Muscle of arm (tissue), 14 donors: ENCODE results near the gene F8A2. TPM values are rescaled to one million over a fixed set of nuclear protein-coding genes. Genes with fewer than 3 reads are reported as not detected.
A peak's percentile ranks its signal among the peaks of the same experiment; 100 is the strongest.
"Not testable (repeated sequence)": the region's sequence is repeated elsewhere in the genome, so short reads cannot be mapped to it uniquely, and the experiment has no call there.

Source experiments
- DNase-seq: peaks from one replicate; pipeline ENCODE4 v3.0.0-alpha.2; 2013
- long read RNA-seq, 11 donors: transcript quantifications; one replicate each; lab custom pipeline, GENCODE V29; 2026
- polyA plus RNA-seq, 12 donors: library from polyadenylated mRNA; unstranded; fragments of 120-200 nt; gene quantifications; one replicate each; pipeline ENCODE4 v1.2.1, GENCODE V29; 2013; ENCODE audit not compliant: insufficient read length in 12 of 12

F8A2 gene
- not detected for polyA plus RNA-seq
- long read RNA-seq, donor 1, transcript F8A2-201 (1 exons, 1,116 nt) = major isoform, 8 of 8 reads
- long read RNA-seq, donor 1, partial matches to known transcripts = 0 of 8 reads
- long read RNA-seq, donor 1, other reads (novel, unspliced or antisense) = 0 of 8 reads
- long read RNA-seq, donor 2, partial matches to known transcripts = 0 of 2 reads
- long read RNA-seq, donor 2, other reads (novel, unspliced or antisense) = 0 of 2 reads
- long read RNA-seq, donor 3, partial matches to known transcripts = 0 of 3 reads
- long read RNA-seq, donor 3, other reads (novel, unspliced or antisense) = 0 of 3 reads
- long read RNA-seq, donor 4, partial matches to known transcripts = 0 of 3 reads
- long read RNA-seq, donor 4, other reads (novel, unspliced or antisense) = 0 of 3 reads
- long read RNA-seq, donor 5, transcript F8A2-201 (1 exons, 1,116 nt) = major isoform, 5 of 5 reads
- long read RNA-seq, donor 5, partial matches to known transcripts = 0 of 5 reads
- long read RNA-seq, donor 5, other reads (novel, unspliced or antisense) = 0 of 5 reads
- long read RNA-seq, donor 6 = 0 reads
- long read RNA-seq, donor 7, partial matches to known transcripts = 0 of 1 reads
- long read RNA-seq, donor 7, other reads (novel, unspliced or antisense) = 0 of 1 reads
- long read RNA-seq, donor 8, partial matches to known transcripts = 0 of 1 reads
- long read RNA-seq, donor 8, other reads (novel, unspliced or antisense) = 0 of 1 reads
- long read RNA-seq, donor 9, partial matches to known transcripts = 0 of 1 reads
- long read RNA-seq, donor 9, other reads (novel, unspliced or antisense) = 0 of 1 reads
- long read RNA-seq, donor 10, partial matches to known transcripts = 0 of 3 reads
- long read RNA-seq, donor 10, other reads (novel, unspliced or antisense) = 0 of 3 reads
- long read RNA-seq, donor 11, partial matches to known transcripts = 0 of 1 reads
- long read RNA-seq, donor 11, other reads (novel, unspliced or antisense) = 0 of 1 reads

DNA sequence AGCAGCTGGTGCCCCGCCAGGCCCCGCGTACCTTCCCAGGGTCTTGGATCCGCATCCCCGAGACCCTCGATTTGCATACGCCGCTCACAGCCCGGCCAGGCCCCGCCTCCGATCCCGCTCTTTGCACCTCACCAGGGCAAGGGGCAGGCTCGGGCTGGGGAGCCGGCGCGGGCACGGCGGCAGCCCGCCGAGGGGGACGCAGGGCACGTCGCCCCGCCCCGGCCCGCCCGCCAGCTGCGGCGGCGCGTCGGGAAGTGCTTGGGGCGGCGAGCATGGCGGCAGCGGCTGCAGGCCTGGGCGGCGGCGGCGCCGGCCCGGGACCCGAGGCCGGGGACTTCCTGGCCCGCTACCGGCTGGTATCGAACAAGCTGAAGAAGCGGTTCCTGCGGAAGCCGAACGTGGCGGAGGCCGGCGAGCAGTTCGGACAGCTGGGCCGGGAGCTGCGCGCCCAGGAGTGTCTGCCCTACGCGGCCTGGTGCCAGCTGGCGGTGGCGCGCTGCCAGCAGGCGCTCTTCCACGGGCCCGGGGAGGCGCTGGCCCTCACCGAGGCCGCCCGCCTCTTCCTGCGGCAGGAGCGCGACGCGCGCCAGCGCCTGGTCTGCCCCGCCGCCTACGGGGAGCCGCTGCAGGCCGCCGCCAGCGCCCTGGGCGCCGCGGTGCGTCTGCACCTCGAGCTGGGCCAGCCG, at the start of gene F8A2:
Gene F8A2 (plus strand): TSS at position 253 of the 686 bp plus-strand sequence. CDS start 20 bp downstream, at position 273.
- DNase-seq = not testable (repeated sequence)

DNA sequence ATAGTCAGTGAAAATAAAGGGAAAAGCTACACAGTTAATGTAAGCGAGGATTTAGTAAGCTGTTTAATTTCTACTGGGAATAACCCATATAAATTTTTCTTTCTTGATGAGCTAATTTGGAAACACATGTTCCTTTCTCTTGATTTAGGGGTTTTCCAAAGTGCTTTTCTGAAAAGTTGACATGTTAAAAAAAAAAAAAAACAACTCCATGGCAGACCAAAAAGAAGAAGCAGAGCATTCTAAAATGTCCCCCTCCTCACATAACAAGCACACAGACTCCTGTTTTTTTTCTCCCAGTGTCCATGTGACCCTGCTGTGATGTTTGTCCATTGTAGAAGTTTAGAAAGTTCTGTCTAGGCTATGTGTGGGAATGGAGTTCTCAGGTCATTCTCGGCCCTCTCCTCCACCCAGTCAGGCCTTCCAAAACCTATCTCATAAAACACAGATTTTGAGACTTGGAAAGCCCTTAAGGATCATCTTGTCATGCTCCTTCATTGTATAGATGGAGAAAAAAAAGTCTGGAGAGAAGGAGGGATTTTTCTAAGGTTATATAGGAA, 48.3 kb upstream of the F8A2 start:
- no peak for DNase-seq

DNA sequence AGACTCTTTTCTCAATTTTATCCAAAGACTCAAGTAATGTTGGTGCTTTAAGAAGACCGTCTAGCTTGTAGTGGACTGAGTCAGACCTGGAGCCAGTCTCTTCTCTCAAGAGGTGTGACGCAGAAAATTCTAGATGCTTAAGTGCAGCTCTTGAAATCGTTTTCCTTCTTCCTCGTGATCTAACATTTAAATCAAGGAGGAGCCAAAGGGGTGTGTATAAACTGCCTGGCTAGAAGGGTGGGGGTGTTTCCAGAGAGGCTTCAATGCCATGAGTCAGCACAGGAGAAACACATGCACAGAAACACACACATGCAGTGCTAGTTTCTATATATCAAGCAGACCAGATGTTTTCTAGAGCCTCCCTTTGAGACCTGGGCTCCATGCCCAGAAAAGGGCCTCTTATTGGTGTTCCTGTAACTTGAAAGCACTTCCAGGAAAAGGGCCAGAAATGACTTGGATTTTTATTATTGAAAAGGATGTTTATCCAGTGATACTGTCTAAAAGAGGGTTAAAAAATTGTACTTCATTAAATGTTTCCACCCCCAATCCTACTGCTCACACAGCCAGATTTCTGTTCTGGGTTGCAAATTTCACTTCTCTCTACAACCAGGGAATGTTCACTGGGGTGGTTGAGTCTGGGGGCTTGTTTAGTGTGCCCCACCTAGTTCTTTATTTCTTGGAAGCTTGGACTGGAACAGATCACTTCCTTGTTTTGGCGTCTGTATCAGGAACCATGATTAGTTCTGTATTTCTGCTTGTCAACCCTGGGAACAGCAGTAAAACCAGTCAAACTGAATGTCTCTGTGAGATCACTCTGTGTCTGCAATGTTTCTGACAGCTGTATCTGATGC, 47.2 kb upstream of the F8A2 start, which contains the start of gene CLIC2:
Gene CLIC2 (minus strand): TSS at position 129 of the 851 bp plus-strand sequence. CDS start 187 bp downstream, outside the sequence.
- peak; percentile 71 for DNase-seq

- DNase-seq = not testable (repeated sequence)
These were observed 46.6 kb upstream of the F8A2 start for GRCh38 chrX:155335337-155335712.

DNA sequence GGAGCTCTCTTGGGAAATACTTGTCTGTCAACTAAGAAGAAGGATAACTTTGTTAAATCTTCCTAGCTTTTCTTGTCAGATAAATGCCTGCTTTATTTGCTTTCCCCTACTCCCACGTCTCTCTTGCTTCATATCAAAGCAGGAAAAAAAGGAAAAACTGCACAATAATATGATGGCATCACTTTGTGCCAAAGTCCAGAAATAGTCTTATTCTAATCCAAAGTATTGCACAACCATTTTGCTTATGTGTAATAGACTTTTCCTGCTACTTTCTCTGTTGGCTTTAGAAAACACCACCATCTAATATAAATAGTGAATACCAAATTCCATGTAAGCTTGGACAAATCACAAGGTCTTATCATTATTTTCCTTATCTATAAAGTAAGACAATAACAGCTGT, 36.2 kb upstream of the F8A2 start:
- DNase-seq = not testable (repeated sequence)

DNA sequence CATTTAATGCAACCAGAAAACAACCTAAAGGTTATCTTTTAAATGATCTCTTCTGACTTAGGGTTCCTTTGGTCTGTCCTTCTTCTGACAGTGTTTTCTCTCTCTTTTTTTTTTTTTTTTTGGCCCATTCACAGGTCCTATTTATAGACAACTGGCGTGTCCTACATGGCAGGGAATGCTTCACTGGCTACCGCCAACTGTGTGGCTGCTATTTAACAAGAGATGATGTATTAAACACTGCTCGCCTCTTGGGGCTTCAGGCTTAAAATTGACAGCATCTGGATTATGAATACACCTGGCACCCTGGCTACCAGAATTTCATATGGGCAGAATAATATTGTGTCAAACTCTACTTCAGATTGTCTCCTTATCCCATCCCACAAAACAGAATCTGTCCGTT, 32.4 kb upstream of the F8A2 start:
- DNase-seq = not testable (repeated sequence)

GRCh38 chrX:155363712-155364111, 18.2 kb upstream of the F8A2 start:
- DNase-seq = not testable (repeated sequence)

DNA sequence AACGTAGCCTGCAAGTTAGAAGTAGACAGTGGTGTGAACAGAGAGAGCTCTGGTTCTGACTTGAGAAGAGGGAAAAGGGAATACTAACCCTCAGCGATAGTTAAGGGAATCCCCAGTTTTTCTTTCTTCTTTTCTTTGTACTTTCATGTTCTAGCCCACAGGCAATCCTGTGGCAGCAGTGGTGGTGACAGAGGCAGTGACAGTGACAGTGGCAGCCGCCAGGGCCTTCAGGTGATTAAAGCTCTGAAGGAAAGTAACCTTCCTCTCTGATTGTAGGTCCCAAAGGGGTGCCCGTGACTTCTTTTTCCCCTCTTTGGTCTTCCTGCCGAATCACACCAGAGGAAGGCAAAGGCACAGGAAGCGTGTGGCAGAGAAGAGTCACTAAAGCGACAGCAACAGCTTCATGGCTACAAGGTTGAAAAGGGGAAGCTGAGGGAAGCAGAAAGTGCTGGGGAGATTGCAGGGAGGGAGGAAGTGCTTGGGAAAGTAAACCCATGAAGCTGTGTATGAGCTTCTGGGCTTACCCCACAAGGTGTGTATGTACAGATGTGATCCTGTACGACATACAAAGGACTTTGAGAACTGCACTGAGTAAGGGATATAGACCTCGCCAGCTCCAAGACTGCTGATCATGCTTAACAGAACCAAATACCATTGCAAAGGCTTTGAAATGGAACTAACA, 8.0 kb upstream of the F8A2 start:
- not testable (repeated sequence) for DNase-seq

- not testable (repeated sequence) for DNase-seq
These were observed 2.1 kb upstream of the F8A2 start for GRCh38 chrX:155379802-155380201.

DNA sequence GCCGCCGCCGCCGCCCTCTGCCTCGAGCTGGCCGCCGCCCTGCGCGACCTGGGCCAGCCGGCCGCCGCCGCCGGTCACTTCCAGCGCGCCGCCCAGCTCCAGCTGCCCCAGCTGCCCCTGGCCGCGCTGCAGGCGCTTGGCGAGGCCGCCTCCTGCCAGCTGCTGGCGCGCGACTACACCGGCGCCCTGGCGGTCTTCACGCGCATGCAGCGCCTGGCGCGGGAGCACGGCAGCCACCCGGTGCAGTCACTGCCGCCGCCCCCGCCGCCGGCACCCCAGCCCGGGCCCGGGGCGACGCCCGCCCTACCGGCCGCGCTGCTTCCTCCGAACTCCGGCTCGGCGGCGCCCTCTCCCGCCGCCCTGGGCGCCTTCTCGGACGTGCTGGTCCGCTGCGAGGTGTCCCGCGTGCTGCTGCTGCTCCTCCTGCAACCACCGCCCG, 653 bp downstream of the F8A2 start:
- not testable (repeated sequence) for DNase-seq

GRCh38 chrX:155389634-155390033, 7.7 kb downstream of the F8A2 start:
- no peak for DNase-seq

- not testable (repeated sequence) for DNase-seq
These were observed 12.9 kb downstream of the F8A2 start for GRCh38 chrX:155394747-155395276.

GRCh38 chrX:155406429-155406828, 24.5 kb downstream of the F8A2 start:
- no peak for DNase-seq

- no peak for DNase-seq
These were observed 35.9 kb downstream of the F8A2 start for GRCh38 chrX:155417769-155418168.

Other genes starting within 250 kb of the F8A2 start
- 10 to 100 TPM in 11 of 12 donors, not detected in 1; 37.9 to 79.7 (median 73.4) TPM for gene VBP1, start 165.6 kb upstream of the F8A2 start, polyA plus RNA-seq
- under 1 TPM in 10 of 12 donors, not detected in 2; 0.39 to 0.72 (median 0.49) TPM for gene RAB39B, start 117.6 kb upstream of the F8A2 start, polyA plus RNA-seq
- 10 to 100 TPM in 1 of 12 donors, 1 to 10 TPM in 9, not detected in 2; 3.1 to 10.4 (median 4.6) TPM for gene CLIC2, start 47.5 kb upstream of the F8A2 start, polyA plus RNA-seq
- 10 to 100 TPM in 1 of 12 donors, 1 to 10 TPM in 8, under 1 TPM in 1, not detected in 2; 0.32 to 13.1 (median 5.2) TPM for gene F8A3, start 76.5 kb downstream of the F8A2 start, polyA plus RNA-seq
- 1 to 10 TPM in 9 of 12 donors, under 1 TPM in 1, not detected in 2; 0.88 to 1.9 (median 1.4) TPM for gene SPRY3, start 230.5 kb downstream of the F8A2 start, polyA plus RNA-seq
- gene TMLHE, start 230.9 kb downstream of the F8A2 start, polyA plus RNA-seq = 10 to 100 TPM in 11 of 12 donors, not detected in 1; 17.8 to 25.2 (median 22.9) TPM